Measurements from ENCODE around the gene CACNB4.
"Not testable (repeated sequence)": the region's sequence is repeated elsewhere in the genome, so short reads cannot be mapped to it uniquely, and the experiment has no call there.

Gene CACNB4

DNA sequence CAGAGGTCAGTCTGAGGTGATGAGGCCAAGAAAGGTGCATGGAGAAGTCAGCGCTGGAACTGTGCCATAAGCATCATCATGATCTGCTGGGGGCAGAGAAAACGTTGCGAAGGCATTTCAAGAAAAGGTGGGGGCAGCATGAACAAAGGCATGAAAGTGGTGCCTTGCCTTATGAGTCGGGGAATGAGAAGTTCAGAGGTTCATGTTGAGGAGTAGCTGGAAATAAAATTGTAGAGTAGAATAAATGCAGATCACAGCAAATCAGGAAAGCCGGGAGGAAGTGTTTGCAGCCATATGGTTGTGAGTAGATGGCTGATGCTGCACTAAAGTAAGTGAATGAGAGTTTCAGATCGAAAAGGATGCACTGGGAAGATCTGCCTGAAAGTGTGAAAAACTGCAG, 198.5 kb downstream of the CACNB4 start:
- no peak for DNase-seq

DNA sequence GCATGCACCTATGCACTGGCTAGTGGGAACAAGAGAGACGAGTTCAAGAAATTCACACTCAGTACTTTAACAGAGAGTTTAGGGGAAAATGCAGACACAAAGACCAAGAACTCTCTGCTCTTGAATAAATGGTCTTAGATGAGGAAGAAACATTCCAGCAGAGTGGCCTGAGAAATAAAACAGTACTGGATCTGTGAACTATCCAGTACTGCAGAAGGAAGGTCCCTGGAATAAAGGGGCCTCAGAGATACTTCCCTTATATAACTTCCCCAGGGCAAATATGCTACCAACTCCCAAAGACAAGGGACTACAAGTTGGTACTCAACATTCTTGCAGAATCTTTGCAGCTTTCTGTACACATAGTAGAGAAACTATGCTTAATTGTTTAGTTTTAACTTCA, 199.7 kb downstream of the CACNB4 start:
- DNase-seq, result no peak

DNA sequence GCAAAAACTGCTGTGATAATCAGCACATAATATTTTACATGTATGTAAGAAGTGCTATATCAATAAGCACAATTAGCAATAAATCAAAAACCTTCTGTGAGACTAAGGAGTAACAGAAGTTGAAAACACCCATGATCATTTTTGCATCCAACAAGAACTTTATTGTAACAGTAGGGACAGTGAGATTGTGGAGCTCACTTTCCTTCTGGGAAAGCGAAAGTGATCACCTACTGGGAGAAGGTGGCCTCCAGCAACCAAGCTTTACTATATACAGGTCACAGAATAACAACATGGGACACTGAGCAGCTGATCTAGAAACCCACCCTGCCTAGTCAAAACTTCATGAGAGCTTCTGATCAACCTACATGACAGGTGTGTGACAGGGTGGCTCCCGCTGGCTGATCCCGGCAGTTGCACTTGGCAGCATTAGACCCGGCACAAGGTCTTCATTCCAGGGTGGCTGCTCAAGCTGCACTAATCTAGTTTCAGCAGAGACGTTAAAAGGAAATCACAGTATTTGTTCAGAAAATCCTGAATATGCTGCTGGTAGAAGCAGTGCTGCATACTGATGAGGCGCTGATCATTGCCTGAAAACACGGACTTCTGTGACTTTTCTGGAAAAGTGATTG, 207.2 kb downstream of the CACNB4 start:
- DNase-seq, result no peak

DNA sequence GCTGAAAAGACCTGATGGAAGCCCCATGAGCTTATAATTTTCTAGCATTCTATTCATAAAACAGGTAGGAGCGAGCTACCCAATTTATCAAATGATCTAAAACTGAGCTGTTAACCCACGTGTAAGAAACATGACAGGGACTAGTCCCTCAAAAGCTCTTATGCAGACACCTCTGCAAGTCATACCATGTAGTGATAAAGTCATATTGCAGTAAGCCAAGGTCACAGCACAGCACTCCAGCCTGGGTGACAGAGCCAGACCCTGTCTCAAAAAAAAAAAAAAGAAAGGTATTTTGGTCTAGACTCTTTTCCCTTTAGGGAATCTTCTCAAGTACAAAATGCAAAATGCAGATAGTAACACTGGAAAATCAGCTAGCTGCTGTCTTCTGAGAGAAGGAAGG, 211.7 kb downstream of the CACNB4 start:
- no peak for DNase-seq

DNA sequence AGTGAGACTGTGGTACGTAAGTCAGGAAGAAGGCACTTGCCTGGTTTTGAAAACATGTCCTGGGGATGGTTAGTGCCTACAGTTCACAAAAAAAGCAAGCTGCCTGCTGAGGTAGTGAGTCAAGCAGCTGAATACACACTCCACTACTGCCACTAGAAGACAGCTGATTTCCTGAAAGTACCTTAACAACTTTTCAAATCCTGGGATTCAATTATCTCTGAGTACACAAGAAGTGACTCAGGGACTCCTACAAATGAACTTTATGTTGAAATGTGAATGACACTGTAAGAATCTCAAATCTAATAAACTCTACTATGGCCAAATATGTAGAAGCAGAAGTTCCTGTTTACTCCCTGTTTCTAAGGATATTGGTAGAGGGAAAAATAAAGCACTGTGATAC, 212.6 kb downstream of the CACNB4 start:
- no peak for DNase-seq

DNA sequence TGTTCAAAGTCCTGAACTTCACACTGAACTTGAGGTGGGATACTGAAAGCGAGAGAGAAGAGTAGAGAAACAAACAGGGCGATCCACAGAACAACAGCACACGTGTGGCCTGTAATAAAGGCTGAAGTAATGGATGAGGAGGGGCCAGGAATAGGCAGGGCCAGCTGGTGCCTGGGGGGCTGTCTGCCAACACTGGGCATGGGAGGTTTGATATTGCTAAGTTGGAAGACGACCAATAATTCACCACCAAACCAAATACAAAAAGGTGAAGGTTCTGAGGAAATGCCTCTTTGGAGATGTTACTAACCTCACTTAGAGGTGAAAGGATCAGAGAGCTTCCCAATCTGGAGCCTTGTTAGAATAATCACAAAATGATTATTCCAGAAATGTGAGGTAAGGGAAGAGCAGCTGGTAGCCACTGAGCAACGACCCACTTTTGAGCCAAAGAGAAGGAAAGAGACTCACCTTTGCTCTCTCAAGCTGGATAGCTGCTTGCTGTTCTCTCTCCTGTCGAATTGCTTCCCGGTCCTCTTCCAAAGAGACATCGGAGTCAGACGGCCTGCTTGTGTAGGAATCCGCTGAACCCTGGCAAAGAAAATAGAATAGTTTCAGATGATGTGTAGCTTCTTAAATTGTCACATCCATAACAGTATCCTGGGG, 215.9 kb downstream of the CACNB4 start:
- no peak for DNase-seq

DNA sequence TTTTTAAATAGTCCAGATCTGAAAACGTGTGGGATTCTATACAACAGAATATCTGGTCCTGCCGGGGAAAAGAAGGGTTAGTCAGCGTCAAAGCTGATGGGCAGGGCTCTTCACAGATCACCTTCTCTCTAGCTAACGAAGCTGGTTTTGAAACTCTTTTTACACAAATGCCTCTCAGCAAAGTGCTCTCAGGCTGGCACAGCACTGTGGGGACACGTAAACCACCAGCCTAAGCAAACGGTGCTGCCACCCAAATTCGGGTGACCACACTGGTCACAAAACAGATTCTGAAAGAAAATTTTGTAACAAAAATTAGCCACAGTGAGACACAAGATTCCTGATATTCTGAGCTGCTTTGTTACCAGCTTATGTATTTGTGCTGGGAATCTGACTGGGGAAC, 217.5 kb downstream of the CACNB4 start:
- DNase-seq, result no peak

DNA sequence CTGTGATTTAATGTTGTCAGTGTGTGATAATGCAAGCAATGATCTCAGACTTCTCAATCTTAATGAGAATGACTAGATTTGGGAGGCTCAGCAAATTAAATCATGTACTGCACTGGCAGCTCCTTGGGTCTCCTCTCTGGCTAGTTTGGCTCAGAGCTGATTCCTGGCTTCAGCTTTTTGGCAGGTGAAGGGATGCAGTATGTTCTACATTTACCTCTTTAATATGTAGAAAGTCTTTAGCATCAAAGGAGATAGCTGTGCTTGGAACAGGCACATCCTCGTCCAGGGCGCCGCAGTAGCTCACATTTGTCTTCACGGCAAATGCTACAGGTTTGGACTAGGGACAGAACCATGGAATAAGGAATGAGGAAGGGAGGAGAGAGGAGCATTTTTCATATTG, 218.3 kb downstream of the CACNB4 start:
- DNase-seq, result no peak

DNA sequence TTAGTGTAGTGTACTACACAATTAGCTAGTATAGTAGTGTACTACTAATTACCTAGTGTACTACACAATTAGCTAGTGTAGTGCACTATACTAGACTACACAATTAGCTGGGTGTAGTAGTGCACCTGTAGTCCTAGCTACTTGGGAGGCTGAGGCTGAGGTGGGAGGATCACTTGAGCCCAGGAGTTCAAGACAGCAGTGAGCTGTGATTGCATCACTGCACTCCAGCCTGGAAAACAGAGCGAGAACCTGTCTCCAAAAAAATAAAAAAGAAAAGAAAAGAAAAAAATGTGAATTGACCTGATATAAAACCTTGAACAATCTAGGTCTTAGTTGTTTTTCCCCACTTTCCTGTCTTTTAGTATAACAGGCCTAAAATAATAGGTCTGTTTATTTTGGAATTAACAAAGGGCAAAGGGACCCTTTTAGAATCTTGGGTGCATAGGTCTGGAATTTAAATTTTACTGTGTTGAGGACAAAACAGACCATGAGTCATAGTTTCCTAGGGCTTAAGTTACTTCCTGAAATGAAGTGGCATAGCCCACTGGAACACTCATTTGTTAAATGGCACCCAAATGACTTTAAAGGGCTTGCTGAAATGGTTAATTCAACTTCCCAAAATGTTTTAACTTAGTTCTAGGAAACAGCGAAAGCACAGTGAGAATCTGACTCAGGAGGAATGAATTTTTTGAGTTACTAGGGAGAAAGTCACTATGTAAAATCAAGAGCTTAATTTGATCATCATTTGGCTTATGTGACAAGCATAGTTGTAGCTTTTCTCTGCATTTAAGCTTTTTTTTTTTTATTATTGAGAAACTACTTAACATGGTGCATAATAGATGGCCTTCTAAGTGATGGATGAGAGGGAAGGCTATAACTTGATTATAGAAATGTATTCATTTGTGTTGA, 219.9 kb downstream of the CACNB4 start:
- peak; percentile 37 for DNase-seq

DNA sequence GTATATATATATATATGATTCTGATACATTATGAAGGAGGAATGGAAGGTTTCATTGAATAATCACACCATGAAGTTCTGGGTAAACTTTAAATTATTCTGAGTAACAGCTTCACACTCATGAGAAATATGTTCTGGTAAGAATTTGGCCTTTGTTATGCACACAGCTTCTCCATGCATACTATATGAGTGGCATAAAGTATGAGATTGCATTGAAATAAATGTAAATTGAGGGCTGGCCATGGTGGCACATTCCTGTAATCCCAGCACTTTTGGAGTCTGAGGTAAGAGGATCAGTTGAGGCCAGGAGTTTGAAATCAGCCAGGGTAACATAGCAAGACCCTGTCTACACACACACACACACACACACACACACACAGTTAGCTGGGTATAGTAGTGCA, 220.6 kb downstream of the CACNB4 start:
- DNase-seq, result no peak

DNA sequence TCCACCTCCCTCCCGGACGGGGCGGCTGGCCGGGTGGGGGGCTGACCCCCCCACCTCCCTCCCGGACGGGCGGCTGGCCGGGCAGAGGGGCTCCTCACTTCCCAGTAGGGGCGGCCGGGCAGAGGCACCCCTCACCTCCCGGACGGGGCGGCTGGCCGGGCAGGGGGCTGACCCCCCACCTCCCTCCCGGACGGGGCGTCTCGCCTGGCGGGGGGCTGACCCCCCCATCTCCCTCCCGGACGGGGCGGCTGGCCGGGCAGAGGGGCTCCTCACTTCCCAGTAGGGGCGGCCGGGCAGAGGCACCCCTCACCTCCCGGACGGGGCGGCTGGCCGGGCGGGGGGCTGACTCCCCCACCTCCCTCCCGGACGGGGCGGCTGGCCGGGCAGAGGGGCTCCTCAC, 223.2 kb downstream of the CACNB4 start:
- DNase-seq, result not testable (repeated sequence)

DNA sequence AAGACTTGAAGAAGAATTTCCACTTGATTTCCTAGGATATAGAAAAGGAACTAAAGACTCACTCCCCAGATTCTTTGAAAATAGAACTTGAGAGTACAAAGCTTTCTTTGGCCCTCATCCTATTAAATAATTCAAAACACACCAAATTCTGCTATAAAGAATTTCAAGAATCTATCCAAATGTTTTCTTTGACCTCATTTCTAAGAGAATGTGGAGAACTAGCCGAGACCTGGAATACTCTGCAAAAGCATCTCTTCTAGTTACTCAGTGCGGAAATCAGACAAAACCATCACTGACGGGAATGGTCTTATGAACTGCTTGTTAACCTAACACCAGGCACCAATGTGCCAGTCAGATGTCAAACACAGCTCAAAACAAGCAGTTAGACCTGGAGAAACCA, 226.4 kb downstream of the CACNB4 start:
- DNase-seq, result peak; percentile 57

DNA sequence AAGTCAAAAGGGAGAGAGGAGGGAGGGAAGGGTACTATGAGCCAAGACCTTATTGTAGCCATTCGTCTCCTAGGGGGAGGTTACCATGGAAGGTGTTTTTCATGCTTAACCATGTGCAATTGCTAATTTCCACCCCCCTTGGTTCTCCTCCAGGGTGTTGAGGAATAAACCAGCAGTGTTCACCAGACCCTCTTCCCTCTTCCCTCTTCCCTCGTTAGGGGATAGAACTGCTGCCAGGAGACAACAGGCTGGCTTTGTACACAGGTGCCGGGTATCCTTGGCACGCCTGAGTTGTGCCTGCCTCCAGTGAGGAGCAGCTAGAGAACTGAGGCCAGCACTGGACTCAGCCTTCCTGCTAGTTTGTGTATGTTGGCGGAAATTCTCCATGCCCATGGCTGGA, 229.6 kb downstream of the CACNB4 start:
- no peak for DNase-seq

DNA sequence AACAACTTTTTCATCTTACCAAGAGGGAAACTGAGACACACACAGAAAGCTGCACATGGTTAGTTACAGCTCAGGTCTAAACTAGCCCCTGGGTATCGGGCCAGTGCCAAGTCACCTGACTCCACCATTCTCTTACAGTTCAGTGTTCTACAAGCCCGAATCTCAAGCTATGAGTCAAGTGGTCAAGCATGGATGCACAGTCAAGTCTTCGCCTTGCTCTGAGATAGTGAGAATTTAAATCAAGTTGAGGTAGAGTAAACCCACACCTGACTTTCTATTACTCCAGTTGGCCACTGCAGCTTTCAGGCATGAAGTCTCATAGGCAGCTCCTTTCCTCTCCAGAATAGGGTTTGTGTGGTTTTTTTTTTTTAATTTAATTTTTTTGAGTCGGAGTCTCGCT, 236.1 kb downstream of the CACNB4 start:
- no peak for DNase-seq

DNA sequence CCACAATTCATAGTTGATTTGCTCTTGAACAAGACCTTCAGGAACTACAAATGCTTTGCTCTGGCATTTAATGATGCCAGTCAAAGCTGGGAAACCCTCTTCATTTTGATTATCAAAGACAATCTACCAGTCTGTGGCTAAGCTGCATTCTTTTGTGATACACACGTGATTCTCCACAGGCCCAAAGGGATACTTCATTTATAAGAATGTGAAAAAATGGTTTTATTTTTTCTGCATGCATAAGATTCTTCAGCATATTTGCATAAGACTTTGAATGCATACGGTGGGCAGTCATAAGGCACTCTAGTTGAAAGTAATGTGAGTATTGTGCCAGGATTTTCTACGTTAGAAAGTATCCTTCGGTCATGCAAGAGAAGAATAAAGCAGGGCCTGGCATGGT, 237.7 kb downstream of the CACNB4 start:
- DNase-seq, result peak; percentile 27

DNA sequence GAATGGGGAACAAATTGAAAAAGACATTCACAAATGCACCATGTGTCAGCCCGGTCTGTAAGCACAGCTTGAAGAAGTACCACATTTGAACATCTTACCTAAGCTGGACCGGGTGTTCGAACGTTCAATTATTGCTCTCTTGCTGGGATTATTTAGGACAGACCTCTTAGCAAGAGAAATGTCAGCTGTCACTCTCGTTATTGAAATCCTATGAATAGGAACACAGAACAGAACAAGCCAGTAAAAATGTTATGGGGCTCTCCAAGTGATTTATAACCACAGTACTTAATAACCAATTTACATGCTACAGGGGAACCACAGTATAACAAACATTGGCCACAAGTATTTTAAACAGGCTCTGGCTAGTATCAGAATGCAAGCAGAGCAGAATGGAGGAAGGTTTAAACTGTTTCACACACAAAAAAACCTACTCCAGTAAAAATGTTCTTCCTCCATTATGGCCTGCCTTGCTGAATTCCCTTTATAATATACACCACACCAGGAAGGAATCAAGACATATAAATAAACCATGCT, 238.2 kb downstream of the CACNB4 start:
- peak; percentile 10 for DNase-seq

DNA sequence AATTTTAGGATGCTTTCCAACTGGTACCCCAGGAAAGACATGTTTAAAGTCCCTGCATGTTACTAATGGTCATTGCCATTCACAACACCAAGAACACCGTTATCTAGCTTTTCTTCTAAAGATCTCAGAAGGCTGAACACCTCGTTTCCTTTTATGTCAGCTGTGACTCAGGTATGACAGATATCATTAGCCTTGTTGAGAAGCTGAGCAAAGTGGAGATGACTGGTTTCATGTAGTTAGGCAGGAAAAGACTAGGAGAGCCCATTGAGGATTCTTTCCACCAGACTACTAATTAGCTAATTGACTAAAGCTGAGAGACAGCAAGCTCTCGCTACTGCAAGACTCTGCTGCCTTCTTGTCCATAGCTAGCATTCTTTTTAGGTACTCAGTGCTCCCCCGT, 238.6 kb downstream of the CACNB4 start:
- DNase-seq, result no peak

DNA sequence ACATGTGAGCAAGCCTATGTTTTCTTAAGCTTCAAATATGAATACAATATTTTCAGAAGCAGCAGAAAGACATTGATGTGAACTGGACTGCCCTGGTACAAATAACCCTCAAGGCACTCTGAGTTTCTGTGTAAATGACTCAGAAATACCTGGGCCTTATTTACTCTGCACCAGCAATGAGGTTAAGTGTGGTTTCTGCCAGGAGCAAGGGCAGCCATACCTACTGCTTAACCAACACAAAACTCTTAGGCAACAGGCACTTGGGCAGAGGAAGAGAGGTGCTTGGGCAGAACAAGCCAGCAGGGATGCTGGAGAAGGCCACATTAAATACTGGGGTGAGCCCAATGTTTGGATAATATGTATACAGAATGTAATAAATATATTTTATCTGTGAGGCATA, 241.2 kb downstream of the CACNB4 start:
- no peak for DNase-seq

DNA sequence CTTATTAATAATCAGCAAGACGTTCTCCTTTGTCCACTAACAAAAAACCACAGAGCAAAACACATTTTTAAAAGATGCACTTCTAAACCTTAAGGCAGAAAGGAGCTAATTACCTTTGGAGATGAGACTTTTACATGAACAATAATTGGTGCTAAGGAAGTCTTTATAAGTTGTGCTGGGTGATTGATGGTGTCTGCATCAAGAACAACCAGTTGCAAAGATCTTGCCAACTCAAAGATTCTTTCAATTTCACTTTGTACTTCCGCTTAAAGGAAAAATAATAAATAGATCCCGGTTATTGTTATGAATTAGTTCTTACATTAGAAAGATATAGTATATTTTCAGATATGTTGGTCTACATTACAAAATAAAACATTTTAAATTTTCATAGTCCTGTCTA, 243.7 kb downstream of the CACNB4 start:
- no peak for DNase-seq

DNA sequence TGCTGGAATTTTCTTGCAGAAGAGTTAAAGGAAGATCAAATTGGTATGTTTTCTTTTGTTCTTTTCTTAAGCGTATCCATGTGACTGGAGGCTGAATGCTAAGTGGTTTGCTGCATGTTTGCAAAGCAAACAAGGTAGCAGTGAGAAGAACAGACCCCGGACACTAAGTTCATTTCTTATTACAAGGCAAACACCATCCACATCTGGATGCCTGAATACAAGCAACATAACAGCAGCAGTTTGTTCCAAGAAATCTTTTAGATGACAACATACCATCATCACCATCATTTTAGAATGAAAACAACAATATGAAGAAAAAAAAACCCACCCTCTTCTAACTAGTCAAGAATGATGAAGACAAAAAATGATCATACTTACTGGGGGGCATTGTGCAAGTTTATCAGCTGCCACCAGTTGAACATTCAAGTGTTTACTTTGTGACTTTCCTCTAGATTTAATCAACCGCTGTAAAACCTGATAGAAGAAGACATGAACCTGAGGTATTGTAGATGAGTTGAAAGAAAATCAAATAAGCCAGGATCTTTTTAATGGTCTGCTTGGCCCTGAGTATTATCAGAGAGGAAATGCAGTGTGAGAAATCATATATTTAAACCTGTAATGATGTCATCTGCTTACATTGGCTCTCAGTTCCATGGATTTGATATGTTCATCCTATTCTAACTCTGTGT, 245.6 kb downstream of the CACNB4 start:
- no peak for DNase-seq

DNA sequence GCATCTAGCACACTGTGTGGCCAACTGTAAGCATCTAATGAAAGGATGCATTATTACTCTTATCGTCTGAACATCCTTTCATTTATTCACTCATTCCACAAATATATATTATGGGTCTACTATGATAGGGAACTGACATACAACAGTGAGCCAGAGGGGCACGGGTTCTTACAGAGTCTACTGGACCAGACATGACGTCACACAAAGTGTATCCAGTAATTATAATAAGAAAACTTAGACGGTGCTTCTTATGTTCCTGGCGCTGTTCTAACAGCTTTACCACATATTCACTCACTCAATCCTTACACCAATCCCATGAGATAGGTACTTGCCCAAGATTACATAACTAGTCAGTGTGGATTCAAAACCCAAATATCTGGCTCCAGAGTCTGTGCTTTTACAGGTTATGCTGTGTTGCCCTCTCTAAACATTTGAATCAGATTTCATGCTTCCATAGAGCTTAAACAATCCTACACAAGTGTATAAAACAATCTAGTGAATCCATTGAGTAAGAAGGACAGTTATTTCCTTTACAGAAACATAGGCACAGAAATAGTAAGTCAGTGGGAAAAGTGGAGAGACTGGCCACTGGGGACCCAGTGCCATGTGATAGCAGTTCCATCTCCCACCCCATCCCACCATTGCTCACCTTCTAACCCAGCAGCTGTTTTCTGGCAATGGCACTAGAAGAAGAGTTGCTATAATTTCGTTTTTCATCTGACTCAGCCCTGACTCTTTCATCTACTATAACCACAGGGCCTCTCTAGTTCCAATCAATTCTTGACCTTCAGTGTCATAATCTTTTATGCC, 246.4 kb downstream of the CACNB4 start:
- DNase-seq, result no peak

DNA sequence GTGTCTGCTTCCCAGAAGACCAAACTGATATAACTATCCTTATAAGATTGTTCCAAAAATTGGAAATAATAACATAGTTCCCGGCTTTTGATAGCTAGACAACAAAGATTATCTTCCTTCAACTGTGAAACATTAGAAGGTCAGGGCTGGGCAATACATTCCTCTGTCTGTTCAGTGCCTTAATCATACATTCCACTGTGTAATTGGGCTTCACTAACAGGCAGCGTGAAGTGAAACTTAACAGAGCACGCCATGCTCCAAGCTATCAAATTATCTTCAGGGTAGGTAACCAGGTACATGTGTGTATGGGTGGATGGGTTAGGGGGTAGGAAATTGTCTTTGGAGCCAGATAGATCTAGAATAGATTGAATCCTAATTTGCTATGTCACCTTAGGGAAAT, 247.1 kb downstream of the CACNB4 start:
- peak; percentile 13 for DNase-seq

Data from fibroblast of skin of scalp (primary cell).